ENCODE results near the gene OR2F2.

Gene OR2F2

GRCh38 chr7:143979998-143980397, 45.0 kb downstream of the OR2F2 start:
- peak; percentile 9 for DNase-seq

- peak; percentile 13 for DNase-seq
Observed at GRCh38 chr7:143980746-143981510, 45.9 kb downstream of the OR2F2 start.

- no peak for DNase-seq
Observed at GRCh38 chr7:143983960-143984359, 48.9 kb downstream of the OR2F2 start.

All from HCEC 1CT (cell line).